ENCODE results near the gene TAF13.

TAF13 gene

DNA sequence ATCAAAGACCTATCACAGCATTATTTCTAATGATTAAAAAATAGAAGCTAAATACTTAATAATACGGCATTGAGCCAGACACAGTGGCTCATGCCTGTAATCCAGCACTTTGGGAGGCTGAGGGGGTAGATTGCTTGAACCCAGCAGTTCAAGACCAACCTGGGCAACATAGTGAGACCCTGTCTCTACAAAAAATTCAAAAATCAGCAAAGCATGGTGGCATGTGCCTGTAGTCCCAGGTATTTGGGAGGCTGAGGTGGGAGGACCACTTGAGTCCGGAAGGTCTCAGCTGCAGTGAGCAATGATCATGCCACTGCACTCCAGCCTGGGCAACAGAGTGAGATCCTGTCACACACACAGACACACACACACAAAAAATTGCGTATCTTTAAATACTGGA lies 10.7 kb downstream of the TAF13 start:
- TF ChIP-seq EZH2phosphoT487 (IDR thresholded peaks at IDR 0.05; ENCODE audit: low read length) (no peak), EZH2 (optimal IDR thresholded peaks at IDR 0.05; ENCODE audit: low read depth, low read length) (no peak)
- TF ChIP-seq, protein P1, sequence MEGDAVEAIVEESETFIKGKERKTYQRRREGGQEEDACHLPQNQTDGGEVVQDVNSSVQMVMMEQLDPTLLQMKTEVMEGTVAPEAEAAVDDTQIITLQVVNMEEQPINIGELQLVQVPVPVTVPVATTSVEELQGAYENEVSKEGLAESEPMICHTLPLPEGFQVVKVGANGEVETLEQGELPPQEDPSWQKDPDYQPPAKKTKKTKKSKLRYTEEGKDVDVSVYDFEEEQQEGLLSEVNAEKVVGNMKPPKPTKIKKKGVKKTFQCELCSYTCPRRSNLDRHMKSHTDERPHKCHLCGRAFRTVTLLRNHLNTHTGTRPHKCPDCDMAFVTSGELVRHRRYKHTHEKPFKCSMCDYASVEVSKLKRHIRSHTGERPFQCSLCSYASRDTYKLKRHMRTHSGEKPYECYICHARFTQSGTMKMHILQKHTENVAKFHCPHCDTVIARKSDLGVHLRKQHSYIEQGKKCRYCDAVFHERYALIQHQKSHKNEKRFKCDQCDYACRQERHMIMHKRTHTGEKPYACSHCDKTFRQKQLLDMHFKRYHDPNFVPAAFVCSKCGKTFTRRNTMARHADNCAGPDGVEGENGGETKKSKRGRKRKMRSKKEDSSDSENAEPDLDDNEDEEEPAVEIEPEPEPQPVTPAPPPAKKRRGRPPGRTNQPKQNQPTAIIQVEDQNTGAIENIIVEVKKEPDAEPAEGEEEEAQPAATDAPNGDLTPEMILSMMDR (IDR thresholded peaks at IDR 0.05; ENCODE audit: low read length) = no peak

DNA sequence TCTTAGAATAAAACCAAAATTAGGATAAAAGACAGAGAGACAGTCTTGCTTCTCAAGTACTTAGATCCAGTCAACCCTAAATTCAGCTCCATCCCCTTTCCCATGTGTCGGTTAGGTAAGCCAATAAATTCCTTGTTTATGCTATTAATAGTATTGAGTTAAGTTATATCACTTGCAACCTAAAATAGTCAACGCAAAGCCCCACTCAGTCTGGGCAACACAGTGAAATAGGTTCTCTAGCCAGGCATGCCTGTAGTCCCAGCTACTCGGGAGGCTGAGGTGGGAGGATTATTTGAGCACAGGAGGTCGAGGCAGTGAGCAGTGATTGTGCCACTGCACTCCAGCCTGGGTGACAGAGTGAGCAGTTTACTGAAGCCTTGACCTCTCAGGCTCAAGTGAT lies 14.6 kb downstream of the TAF13 start:
- Histone ChIP-seq H3K9me2 (replicated peaks; ENCODE audit: insufficient read depth, low read length) (no peaks in the 10 kb centered on the region), H4K20me1 (ENCODE audit: insufficient read depth, low read length) (no peaks in the 10 kb centered on the region), H3K36me3 (replicated peaks; ENCODE audit: insufficient read depth, low read length) (no peaks in the 10 kb centered on the region), H3K4me1 (ENCODE audit: low read length) (no peaks in the 10 kb centered on the region), H3K27me3 (replicated peaks; ENCODE audit: insufficient read depth, low read length) (no peaks in the 10 kb centered on the region), H3F3A (ENCODE audit: insufficient read depth, low read length) (no peaks in the 10 kb centered on the region), H3K9ac (ENCODE audit: low read length) (no peak overlapping the region), H3K4me2 (ENCODE audit: low read depth, low read length) (no peak overlapping the region), H3K9me3 (replicated peaks; ENCODE audit: insufficient read depth, low read length) (no peaks in the 10 kb centered on the region), H3K79me2 (ENCODE audit: low read length) (no peaks in the 10 kb centered on the region), H3K27ac (ENCODE audit: low read length) (no peak overlapping the region), H3K4me3 (ENCODE audit: low read length) (no peak overlapping the region), H2AFZ (ENCODE audit: low read length) (no peak overlapping the region)
- no peak for DNase-seq
- no peak for TF ChIP-seq EZH2phosphoT487 (IDR thresholded peaks at IDR 0.05; ENCODE audit: low read length)
- TF ChIP-seq EZH2 (optimal IDR thresholded peaks at IDR 0.05; ENCODE audit: low read depth, low read length) = no peak
- TF ChIP-seq, protein P1 (IDR thresholded peaks at IDR 0.05; ENCODE audit: low read length) = no peak

More for the DNA sequence above, 10.7 kb downstream of the TAF13 start:
- Histone ChIP-seq H3K27me3 (replicated peaks; ENCODE audit: insufficient read depth, low read length) (no peaks in the 10 kb centered on the region), H3K9me3 (replicated peaks; ENCODE audit: insufficient read depth, low read length) (no peaks in the 10 kb centered on the region), H3K36me3 (replicated peaks; ENCODE audit: insufficient read depth, low read length) (no peaks in the 10 kb centered on the region), H3K79me2 (ENCODE audit: low read length) (no peaks in the 10 kb centered on the region), H3K9ac (ENCODE audit: low read length) (no peak overlapping the region), H3F3A (ENCODE audit: insufficient read depth, low read length) (no peaks in the 10 kb centered on the region), H2AFZ (ENCODE audit: low read length) (no peak overlapping the region), H3K27ac (ENCODE audit: low read length) (no peak overlapping the region), H3K4me2 (ENCODE audit: low read depth, low read length) (no peak overlapping the region), H3K4me1 (ENCODE audit: low read length) (no peaks in the 10 kb centered on the region), H3K9me2 (replicated peaks; ENCODE audit: insufficient read depth, low read length) (no peaks in the 10 kb centered on the region), H4K20me1 (ENCODE audit: insufficient read depth, low read length) (no peaks in the 10 kb centered on the region), H3K4me3 (ENCODE audit: low read length) (no peak overlapping the region)
- no peak for DNase-seq

DNA sequence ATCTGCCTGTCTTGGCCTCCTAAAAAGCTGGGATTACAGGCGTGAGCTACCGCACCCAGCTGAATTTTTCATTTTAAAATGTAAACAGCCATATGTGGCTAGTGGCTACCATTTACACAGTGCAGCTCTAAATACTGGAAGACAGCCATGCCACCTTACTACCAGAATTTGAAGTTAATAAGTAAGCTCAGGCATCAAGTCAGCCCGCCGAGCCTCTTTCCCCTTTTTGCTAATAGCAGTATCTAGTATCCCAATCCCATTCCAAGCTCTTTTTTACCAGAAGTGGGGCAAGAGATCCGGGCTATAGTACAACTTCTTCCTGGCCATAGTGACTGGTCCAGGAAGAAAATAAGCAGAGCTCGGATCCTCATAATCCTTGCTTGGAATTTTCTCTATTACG lies 15.1 kb downstream of the TAF13 start:
- no peak overlapping the region for H3K9ac ChIP-seq (ENCODE audit: low read length)
- no peak overlapping the region for H3K4me2 ChIP-seq (ENCODE audit: low read depth, low read length)
- no peak overlapping the region for H3K27ac ChIP-seq (ENCODE audit: low read length)
- TF ChIP-seq EZH2 (optimal IDR thresholded peaks at IDR 0.05; ENCODE audit: low read depth, low read length) = no peak
- TF ChIP-seq, protein P1 (IDR thresholded peaks at IDR 0.05; ENCODE audit: low read length) = no peak
- no peak for TF ChIP-seq EZH2phosphoT487 (IDR thresholded peaks at IDR 0.05; ENCODE audit: low read length)
- DNase-seq = no peak
- no peaks in the 10 kb centered on the region for H3K27me3 ChIP-seq (replicated peaks; ENCODE audit: insufficient read depth, low read length)
- no peaks in the 10 kb centered on the region for H3K9me2 ChIP-seq (replicated peaks; ENCODE audit: insufficient read depth, low read length)
- H3K9me3 ChIP-seq (replicated peaks; ENCODE audit: insufficient read depth, low read length) = no peaks in the 10 kb centered on the region
- H3K36me3 ChIP-seq (replicated peaks; ENCODE audit: insufficient read depth, low read length) = no peaks in the 10 kb centered on the region
- H3F3A ChIP-seq (ENCODE audit: insufficient read depth, low read length) = no peaks in the 10 kb centered on the region
- no peaks in the 10 kb centered on the region for H3K79me2 ChIP-seq (ENCODE audit: low read length)
- H3K4me3 ChIP-seq (ENCODE audit: low read length) = no peak overlapping the region
- no peak overlapping the region for H2AFZ ChIP-seq (ENCODE audit: low read length)
- no peaks in the 10 kb centered on the region for H4K20me1 ChIP-seq (ENCODE audit: insufficient read depth, low read length)
- no peaks in the 10 kb centered on the region for H3K4me1 ChIP-seq (ENCODE audit: low read length)

Measured in MM.1S (cell line).